GM19043 (cell line): ENCODE data around the gene TFF2.

ENCODE experiments used
- ATAC-seq: cut with Tn5 transposase; IDR thresholded peaks from one replicate; pipeline ENCODE4 v1.9.1; 2021; ENCODE audit warnings: low read depth; ENCODE audit not compliant: unreplicated experiment

TFF2 gene

GRCh38 chr21:42348762-42349161 is 2.0 kb downstream of the TFF2 start:
- ATAC-seq: no peak

GRCh38 chr21:42347601-42348327 is 3.0 kb downstream of the TFF2 start:
- ATAC-seq: no peak

- no peak for ATAC-seq
Measured at GRCh38 chr21:42346866-42347600, 3.8 kb downstream of the TFF2 start.

GRCh38 chr21:42346441-42346840 is 4.4 kb downstream of the TFF2 start:
- no peak for ATAC-seq

DNA sequence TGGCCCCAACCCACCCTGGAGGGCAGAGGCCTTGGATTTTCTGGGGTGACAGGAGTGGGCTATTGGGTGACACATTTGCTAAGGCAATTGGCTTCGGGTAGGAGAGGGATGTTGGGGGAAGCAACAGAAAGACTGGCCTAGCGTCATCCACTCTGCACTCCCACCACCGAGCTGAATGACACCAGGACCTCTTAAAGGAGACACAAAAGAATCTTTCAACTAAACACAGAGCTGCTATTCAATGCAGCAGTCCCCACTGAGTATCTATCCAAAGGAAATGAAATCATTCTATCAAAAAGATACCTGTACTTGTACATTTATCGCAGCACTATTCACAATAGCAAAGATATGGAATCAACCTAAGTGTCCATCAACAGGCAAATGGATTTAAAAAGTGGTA is 6.2 kb downstream of the TFF2 start:
- no peak for ATAC-seq

GRCh38 chr21:42343963-42344510 is 6.8 kb downstream of the TFF2 start:
- ATAC-seq: no peak

DNA sequence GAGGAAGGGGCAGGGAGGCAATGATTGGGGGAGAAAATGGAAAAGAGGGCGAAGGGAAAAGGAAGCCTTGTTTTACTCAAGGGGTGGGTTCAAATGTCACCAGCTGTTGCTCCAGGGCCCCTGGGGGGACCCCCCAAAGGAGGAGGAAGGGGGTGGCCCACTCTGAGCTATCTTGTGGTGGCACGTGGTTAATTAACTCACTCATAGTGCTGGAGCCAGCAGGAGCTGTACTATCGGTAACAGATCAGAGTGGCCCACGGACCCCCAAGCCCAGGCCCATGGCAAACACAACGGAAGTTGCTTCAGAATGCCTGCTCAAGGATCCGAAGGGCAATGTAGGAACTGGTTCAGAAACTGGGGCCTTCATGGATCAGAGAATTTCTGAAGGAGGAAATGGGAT is 7.2 kb downstream of the TFF2 start:
- no peak for ATAC-seq

DNA sequence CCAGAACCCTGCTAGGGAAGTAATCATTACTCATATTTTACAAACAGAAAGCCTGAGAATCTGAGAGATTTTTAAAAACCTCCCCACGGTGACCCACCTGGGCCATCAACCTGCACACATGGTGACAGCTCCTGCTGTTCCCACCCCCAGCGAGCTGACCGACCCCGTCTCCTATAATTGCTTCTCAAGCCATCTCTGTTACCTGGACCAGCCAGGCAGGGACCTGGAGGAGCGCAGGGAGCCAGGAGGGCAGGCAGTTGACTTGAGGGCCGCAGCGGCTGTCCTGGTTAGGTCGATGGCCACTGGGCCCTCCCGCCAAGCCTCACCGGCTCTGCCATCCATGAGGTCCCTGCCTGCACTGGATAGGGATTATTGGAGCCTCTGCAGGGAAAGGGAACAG is 7.7 kb downstream of the TFF2 start:
- ATAC-seq: no peak

DNA sequence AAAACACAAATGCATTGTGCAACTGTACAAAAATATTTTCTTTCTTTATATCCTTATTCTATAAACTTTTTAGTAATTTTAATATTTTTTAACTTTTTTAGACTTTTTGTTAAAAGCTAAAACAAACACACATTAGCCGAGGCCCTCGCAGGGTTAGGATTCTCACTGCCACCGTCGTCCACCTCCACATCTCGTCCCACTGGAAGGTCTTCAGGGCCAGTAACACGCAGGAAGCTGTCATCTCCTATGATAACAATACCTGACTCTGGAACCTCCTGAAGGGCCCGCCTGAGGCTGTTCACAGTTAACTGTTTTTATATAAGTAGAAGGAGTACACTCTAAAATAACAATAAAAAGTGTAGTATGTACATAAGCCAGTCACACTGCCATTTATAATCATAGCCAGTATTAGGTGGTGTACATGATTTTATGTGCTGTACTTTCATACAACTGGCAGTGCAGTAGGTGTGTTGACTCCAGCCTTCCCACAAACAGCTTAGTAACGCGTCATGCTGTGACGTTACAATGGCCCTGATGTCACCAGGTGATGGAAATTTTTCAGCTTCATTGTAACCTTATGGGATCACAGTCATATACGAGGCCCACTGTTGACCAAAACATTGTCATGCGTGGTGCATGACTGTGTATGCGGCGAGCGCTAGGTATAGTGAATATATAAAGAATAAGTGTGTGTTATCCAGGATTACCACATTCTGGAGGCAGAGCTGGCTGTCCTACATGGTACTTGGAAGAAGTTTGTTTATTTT is 8.8 kb downstream of the TFF2 start:
- ATAC-seq: no peak

DNA sequence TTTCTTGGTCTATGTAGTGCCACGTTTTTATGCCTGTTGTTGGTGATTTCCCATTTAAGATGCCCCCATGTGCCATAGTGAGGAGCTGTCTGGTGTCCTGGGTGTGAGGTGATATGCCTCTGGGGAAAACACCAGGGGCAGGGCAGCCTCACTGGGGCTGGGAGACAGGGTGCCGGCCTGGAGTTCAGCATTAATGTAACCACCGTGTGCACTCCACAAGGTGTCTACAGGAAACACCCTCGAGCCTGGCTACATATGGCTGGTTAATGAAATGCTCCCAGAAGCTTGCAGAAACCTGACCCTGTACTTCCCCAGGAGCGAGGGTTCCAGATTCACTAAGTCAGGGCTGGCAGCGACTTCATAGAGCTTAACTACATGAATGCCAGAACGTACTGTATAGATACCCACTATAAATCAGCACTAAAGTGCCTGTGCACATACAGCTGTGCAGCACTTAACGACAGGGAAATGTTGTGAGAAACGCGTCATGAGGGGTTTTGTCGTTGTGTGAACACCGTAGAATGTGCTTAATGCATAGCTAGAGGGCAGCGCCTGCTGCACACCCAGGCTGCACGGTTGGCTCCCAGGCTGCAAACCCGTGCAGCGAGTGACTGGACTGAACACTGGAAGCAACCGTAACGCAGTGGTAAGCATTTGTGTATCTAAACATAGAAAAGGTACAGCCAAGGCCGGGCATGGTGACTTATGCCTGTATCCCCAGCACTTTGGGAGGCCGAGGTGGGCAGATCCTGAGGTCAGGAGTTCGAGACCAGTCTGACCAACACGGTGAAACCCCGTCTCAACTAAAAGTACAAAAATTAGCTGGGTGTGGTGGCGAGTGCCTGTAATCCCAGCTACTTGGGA is 10.4 kb downstream of the TFF2 start:
- no peak for ATAC-seq

- no peak for ATAC-seq
Measured at GRCh38 chr21:42338729-42339715, 11.8 kb downstream of the TFF2 start.

- no peak for ATAC-seq
Measured at GRCh38 chr21:42337830-42338728, 12.7 kb downstream of the TFF2 start.

DNA sequence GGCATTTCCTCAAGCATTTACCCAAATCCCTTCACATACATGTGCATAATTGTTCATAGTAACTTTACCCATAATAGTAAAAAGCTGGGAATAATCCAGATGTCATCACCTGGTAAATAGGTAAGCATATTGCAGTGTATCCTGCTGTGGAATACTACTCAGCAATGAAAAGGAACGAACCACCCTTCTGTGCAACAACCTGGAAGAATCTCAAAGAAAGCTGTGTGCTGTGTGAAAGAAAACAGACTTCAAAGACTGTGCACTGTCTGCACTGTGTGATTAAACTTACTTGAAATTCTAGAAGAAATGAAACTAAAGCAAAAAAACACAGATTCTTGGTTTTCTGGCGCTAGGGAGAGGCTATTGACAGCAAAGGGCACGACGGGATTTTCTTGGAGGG is 13.5 kb downstream of the TFF2 start:
- no peak for ATAC-seq

GRCh38 chr21:42336054-42336453 is 14.7 kb downstream of the TFF2 start:
- no peak for ATAC-seq

DNA sequence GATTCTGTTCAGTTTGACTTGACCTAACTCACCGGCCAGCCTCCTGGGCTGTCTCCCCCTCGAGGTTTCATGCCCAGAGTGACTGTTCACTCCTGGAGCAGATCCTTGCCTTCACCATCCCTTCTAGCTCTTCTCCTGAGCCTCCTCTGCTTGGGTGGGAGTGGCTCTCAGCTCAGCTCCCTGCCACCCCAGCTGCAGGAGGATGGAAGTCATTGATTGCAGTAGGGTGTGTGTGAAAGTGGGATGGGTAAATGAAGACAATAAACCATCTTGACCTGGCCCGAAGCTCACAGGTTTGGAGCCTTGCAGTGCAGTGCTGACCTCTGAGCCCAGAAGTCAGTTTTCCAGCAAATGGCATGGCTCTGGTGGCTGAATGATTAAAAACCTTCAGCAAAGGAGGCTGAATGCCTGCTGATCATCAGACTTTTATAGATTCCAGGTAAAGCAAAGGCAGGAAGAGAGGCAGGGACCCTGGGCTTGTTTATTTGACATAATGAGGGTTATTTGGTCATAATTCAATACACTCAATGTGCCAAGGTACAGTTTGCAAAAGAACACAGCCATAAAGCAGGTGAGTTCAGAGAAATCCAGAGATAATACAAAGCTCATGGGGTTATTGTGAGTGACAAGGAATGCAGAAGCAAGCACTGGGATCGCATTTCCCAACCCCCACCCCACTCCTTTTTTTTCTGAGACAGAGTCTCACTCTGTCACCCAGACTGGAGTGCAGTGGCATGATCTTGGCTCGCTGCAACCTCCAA is 18.1 kb downstream of the TFF2 start:
- no peak for ATAC-seq

DNA sequence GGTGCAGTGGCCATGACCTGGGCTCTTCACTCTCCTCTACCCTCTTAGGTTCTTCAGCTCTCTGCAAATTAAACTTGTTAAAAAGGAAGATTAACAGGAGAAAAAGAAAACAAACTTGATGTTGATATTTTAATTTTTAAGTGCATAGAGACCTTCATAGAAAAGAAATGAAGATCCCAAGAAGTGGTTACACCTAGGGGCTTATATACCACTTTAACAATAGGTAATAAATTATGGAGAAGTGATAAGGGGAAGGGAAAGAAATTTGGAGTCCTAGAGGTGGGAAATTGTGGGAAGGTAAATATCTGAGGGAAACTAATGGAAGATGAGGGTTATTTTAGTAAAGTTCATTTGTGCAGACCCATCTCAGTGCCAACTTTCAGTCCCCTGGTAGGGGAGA is 19.1 kb downstream of the TFF2 start:
- ATAC-seq: no peak
